ENCODE results near the gene EIF2B1.

EIF2B1 gene

GRCh38 chr12:123633379-123634141 is at the start of gene EIF2B1, which contains the start of gene GTF2H3:
Gene EIF2B1 (minus strand): TSS chr12:123633686. CDS start chr12:123633557, 129 bp downstream.
Gene GTF2H3 (plus strand): TSS chr12:123633829. CDS start chr12:123633860, 31 bp downstream.
- peak; percentile 88 to 95 (median 92) for DNase-seq

GRCh38 chr12:123681605-123682004 is 48.1 kb upstream of the EIF2B1 start:
- no peak for DNase-seq

- DNase-seq, result no peak
Observed at GRCh38 chr12:123678981-123679380, 45.5 kb upstream of the EIF2B1 start.

GRCh38 chr12:123676616-123677320 is 43.3 kb upstream of the EIF2B1 start:
- no peak for DNase-seq

- no peak for DNase-seq
Observed at GRCh38 chr12:123675436-123675835, 42.0 kb upstream of the EIF2B1 start.

- DNase-seq, result no peak
Observed at GRCh38 chr12:123671876-123672275, 38.4 kb upstream of the EIF2B1 start.

- peak; percentile 80 to 90 (median 86) for DNase-seq
Observed at GRCh38 chr12:123670882-123671728, 37.6 kb upstream of the EIF2B1 start, which contains the start of gene TCTN2. Gene TCTN2 (plus strand): TSS chr12:123671113. CDS start chr12:123671241, 128 bp downstream.

- no peak for DNase-seq
Observed at GRCh38 chr12:123667771-123668170, 34.3 kb upstream of the EIF2B1 start.

GRCh38 chr12:123659996-123660727 is 26.7 kb upstream of the EIF2B1 start:
- no peak for DNase-seq

GRCh38 chr12:123657211-123657610 is 23.7 kb upstream of the EIF2B1 start:
- DNase-seq, result no peak

GRCh38 chr12:123656392-123656791 is 22.9 kb upstream of the EIF2B1 start:
- DNase-seq, result no peak

- no peak for DNase-seq
Observed at GRCh38 chr12:123655420-123655819, 21.9 kb upstream of the EIF2B1 start.

- no peak for DNase-seq
Observed at GRCh38 chr12:123654129-123654701, 20.7 kb upstream of the EIF2B1 start.

- no peak for DNase-seq
Observed at GRCh38 chr12:123648401-123648800, 14.9 kb upstream of the EIF2B1 start.

- no peak for DNase-seq
Observed at GRCh38 chr12:123645878-123646277, 12.4 kb upstream of the EIF2B1 start.

GRCh38 chr12:123645380-123645779 is 11.9 kb upstream of the EIF2B1 start:
- DNase-seq, result no peak

GRCh38 chr12:123643911-123644310 is 10.4 kb upstream of the EIF2B1 start:
- no peak for DNase-seq

GRCh38 chr12:123634142-123634561 is 666 bp upstream of the EIF2B1 start:
- DNase-seq, result no peak

- DNase-seq, result no peak
Observed at GRCh38 chr12:123621619-123622530, 11.6 kb downstream of the EIF2B1 start.

- DNase-seq, result no peak
Observed at GRCh38 chr12:123621101-123621500, 12.4 kb downstream of the EIF2B1 start.

- DNase-seq, result no peak
Observed at GRCh38 chr12:123617580-123617979, 15.9 kb downstream of the EIF2B1 start.
